DND-41 (cell line): ENCODE data around the gene TEX51.

Source experiments
- EZH2 ChIP-seq: IDR thresholded peaks from 3 replicates; pipeline ENCODE4 v1.6.1; 2012; ENCODE audit warnings: borderline replicate concordance, low read depth, mild to moderate bottlenecking, moderate library complexity, low read length, inconsistent platforms; ENCODE audit not compliant: severe bottlenecking
- TF ChIP-seq, protein P1 (sequence below): IDR thresholded peaks from 2 replicates; pipeline ENCODE4 v1.5.1; 2012; ENCODE audit warnings: borderline replicate concordance, low read length, moderate library complexity, mild to moderate bottlenecking; ENCODE audit not compliant: poor library complexity, severe bottlenecking; ENCODE audit errors: extremely low read depth

DNA sequence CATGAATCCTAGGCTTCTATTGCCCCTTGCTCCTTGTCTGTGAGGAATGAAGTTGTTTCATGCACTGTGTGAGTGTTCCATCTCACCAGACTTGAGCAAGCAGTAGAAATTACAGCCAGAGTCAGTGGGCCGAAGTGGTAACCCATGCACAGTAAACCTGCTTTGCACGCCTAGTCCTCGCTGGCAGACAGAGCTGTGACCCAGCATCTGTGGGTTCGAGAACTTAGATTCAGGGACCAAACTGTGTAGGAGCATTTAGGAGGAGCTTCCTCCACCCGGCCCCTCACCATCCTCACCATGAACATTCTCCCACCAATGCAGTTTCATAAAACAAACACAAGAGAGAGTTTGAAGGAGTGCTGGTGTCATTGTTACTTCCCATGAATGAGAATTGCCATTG is 21.6 kb upstream of the TEX51 start:
- TF ChIP-seq, protein P1, sequence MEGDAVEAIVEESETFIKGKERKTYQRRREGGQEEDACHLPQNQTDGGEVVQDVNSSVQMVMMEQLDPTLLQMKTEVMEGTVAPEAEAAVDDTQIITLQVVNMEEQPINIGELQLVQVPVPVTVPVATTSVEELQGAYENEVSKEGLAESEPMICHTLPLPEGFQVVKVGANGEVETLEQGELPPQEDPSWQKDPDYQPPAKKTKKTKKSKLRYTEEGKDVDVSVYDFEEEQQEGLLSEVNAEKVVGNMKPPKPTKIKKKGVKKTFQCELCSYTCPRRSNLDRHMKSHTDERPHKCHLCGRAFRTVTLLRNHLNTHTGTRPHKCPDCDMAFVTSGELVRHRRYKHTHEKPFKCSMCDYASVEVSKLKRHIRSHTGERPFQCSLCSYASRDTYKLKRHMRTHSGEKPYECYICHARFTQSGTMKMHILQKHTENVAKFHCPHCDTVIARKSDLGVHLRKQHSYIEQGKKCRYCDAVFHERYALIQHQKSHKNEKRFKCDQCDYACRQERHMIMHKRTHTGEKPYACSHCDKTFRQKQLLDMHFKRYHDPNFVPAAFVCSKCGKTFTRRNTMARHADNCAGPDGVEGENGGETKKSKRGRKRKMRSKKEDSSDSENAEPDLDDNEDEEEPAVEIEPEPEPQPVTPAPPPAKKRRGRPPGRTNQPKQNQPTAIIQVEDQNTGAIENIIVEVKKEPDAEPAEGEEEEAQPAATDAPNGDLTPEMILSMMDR, result no peak
- TF ChIP-seq EZH2, result no peak
